ENCODE measurements around the gene RNF19B. TPM values are rescaled to one million over a fixed set of nuclear protein-coding genes. Genes with fewer than 3 reads are reported as not detected.

The RNF19B gene
- total and polyA plus RNA-seq, 2 of the 13 experiments (the other 11 are each of a cell fraction or from before 2014, with no cell fraction given) = 15.3 to 22.5 TPM

DNA sequence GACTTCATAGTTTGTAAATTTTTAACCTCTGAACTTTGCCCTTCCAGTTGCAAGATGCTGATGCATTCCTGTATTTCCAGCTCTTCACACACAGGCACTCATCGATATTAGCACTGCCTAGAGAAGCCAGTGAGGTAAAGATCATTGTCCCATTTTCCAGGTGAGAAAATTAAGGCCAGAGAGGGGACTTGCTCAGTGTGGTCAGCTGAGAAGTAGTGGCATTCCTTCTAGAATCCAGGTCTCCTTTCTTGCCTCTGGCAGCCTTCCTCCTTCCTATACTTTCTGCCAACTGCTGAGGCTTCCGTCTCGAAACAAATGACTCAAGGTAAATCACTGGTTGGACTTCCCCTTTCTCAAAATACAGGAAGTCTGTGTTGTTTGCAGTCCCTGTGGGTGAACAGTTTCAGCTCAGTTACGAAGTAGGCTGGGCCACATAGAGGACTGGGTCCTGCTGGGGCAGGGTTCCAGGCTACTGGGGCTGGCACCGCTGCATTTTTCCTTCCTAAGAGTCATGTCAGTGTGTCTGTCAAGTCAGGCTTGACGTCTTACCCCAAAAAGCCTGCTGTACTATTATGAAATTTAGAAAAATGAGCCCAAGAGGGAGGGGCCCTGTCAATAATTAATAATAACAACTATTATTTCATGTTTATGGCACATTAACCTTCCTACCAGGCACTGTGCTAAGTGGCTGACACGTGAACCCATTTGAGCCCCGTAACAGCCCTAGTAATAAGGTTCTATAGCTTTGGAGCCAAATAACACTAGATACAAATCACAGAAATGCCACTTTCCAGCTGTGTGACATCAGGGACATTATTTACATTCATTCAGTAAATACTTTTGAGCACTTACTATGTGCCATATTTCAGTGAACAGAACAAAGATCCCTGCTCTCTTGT is 16.6 kb upstream of the RNF19B start (continued):
- TF ChIP-seq ZGPAT (CRISPR knock-in tag; IDR thresholded peaks at IDR 0.05) (0 out of 2 replicates have a peak, but pooled peaks have one; percentile 16), MXI1 (IDR thresholded peaks at IDR 0.05; ENCODE audit: borderline replicate concordance, low read depth, low read length) (no peak), AHR (CRISPR knock-in tag; IDR thresholded peaks at IDR 0.05) (no peak), ADNP (CRISPR knock-in tag; IDR thresholded peaks at IDR 0.05) (no peak), ZNF460 (CRISPR knock-in tag; IDR thresholded peaks at IDR 0.05; ENCODE audit: borderline replicate concordance) (no peak), BCL3 (CRISPR knock-in tag; IDR thresholded peaks at IDR 0.05) (no peak)

- no TSS peak for BruUV-seq (replicated peaks)
- Histone ChIP-seq H3K9ac (ENCODE audit: insufficient read depth, low read depth, low read length) (no peak overlapping the region), H2AFZ (ENCODE audit: low read length) (no peak overlapping the region), H3K36me3 (replicated peaks in 1 of 2; ENCODE audit: control insufficient read depth in 1 of 2, insufficient read depth in 2 of 2, low read length in 2 of 2) (no peaks in the 10 kb centered on the region), H3K9me3 (ENCODE audit: low read length) (no peaks in the 10 kb centered on the region), H3K27ac (ENCODE audit: extremely low read length, insufficient read depth, low read length) (no peak overlapping the region), H3K4me2 (ENCODE audit: low read depth, low read length) (no peak overlapping the region), H3K27me3 (ENCODE audit: control insufficient read depth in 1 of 2, insufficient read depth in 2 of 2, low read length in 2 of 2) (peaks cover 1 to 2% of the 10 kb centered on the region in 2 experiments; a peak in 2 of 5 replicates), H3K4me3 (replicated peaks in 1 of 3; ENCODE audit: insufficient read depth in 1 of 3, low read depth in 2 of 3, low read length in 3 of 3) (no peak overlapping the region), H4K20me1 (ENCODE audit: insufficient read depth, low read length) (no peaks in the 10 kb centered on the region), H3K4me1 (ENCODE audit: insufficient read depth, low read length) (peaks cover 12% of the 10 kb centered on the region), H3K79me2 (ENCODE audit: insufficient read depth, low read length) (no peaks in the 10 kb centered on the region)
- ATAC-seq = no peak
- CTCF ChIA-PET (ENCODE audit: low intra/inter-chr PET ratio, low total read pairs) = no interaction called here
- intact Hi-C loops (cut with micrococcal nuclease; ENCODE audit: unreplicated experiment) = no loop called here
- no peak for DNase-seq (ENCODE audit: low spot score)
- POLR2A ChIA-PET = interaction anchor here (1.6 kb wide), 1 partner anchor 15 kb away, joined by 5 read pairs; the partner anchor contains the start of gene RNF19B
- in situ Hi-C loops (cut with HindIII; ENCODE audit: extremely low pct_ligation_motif_present, low pct_unique_long_range_greater_than_20kb) = no loop called here
- no peak for FAIRE-seq
- WGBS (ENCODE audit: low lambda C conversion rate) = 75% methylated on average over 3 of the region's 10 CpGs
- no peak for TF ChIP-seq ZNF619 (CRISPR knock-in tag; IDR thresholded peaks at IDR 0.05)
- TF ChIP-seq ZNF235 (CRISPR knock-in tag; IDR thresholded peaks at IDR 0.05; ENCODE audit: borderline replicate concordance) = no peak
- no peak for TF ChIP-seq SMC3 (IDR thresholded peaks at IDR 0.05; ENCODE audit: low read length)
- no peak for TF ChIP-seq ZNF556 (CRISPR knock-in tag; IDR thresholded peaks at IDR 0.05; ENCODE audit: borderline replicate concordance)
- no peak for TF ChIP-seq SOX13 (IDR thresholded peaks at IDR 0.05)
- no peak for TF ChIP-seq SOX13 (CRISPR knock-in tag; conservative IDR thresholded peaks at IDR 0.05 in 1 of 2, IDR thresholded peaks at IDR 0.05 in 1 of 2)
- no peak for TF ChIP-seq FOXK2 (IDR thresholded peaks at IDR 0.05)
- no peak for TF ChIP-seq SRSF1 (optimal IDR thresholded peaks at IDR 0.05; ENCODE audit: low read depth, low read length)
- TF ChIP-seq ZNF10 (CRISPR knock-in tag; IDR thresholded peaks at IDR 0.05; ENCODE audit: borderline replicate concordance, low read depth) = no peak
- no peak for TF ChIP-seq ATAD3A (CRISPR knock-in tag; IDR thresholded peaks at IDR 0.05)
- no peak for TF ChIP-seq MNT (IDR thresholded peaks at IDR 0.05)
- TF ChIP-seq ZNF367 (CRISPR knock-in tag; IDR thresholded peaks at IDR 0.05; ENCODE audit: borderline replicate concordance) = no peak
- TF ChIP-seq, protein P1, sequence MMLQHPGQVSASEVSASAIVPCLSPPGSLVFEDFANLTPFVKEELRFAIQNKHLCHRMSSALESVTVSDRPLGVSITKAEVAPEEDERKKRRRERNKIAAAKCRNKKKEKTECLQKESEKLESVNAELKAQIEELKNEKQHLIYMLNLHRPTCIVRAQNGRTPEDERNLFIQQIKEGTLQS (CRISPR knock-in tag; IDR thresholded peaks at IDR 0.05) = no peak
- TF ChIP-seq RORA (CRISPR knock-in tag; IDR thresholded peaks at IDR 0.05) = no peak
These were observed 15.5 kb upstream of the RNF19B start for GRCh38 chr1:32980080-32980479.
